IMR-90 (cell line): ENCODE measurements around the gene ZDHHC11B.
"Not testable (repeated sequence)": the region's sequence is repeated elsewhere in the genome, so short reads cannot be mapped to it uniquely, and the experiment has no call there.

Experiments
- POLR2A ChIP-seq: IDR thresholded peaks from 2 replicates; pipeline ENCODE4 v1.6.1; 2012; ENCODE audit warnings: mild to moderate bottlenecking, low read depth, low read length
- TF ChIP-seq, protein P1 (sequence below): conservative IDR thresholded peaks from 2 replicates; pipeline ENCODE4 v1.5.1; 2012; ENCODE audit warnings: mild to moderate bottlenecking, low read depth, low read length, improper control_type of control experiment

DNA sequence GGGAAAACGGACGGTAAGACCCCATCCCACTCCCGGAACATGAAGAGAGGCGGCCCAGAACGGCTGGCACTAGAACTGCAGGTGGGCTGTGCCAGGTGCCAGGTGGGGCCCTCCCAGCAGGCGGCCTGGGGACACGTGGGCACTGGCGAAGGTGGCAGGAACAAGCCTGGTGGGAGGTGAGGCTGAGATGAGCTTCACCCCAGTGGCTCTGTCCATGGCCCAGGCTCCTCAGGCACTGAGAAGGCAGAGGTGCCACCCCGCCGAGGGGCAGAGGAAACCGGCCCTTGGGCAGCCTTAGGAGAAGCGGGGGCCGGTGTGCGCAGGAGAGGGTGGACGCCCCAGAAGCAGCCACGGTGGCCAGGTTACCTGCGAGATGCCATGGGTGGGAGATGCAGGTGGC is 4.0 kb downstream of the ZDHHC11B start:
- TF ChIP-seq, protein P1, sequence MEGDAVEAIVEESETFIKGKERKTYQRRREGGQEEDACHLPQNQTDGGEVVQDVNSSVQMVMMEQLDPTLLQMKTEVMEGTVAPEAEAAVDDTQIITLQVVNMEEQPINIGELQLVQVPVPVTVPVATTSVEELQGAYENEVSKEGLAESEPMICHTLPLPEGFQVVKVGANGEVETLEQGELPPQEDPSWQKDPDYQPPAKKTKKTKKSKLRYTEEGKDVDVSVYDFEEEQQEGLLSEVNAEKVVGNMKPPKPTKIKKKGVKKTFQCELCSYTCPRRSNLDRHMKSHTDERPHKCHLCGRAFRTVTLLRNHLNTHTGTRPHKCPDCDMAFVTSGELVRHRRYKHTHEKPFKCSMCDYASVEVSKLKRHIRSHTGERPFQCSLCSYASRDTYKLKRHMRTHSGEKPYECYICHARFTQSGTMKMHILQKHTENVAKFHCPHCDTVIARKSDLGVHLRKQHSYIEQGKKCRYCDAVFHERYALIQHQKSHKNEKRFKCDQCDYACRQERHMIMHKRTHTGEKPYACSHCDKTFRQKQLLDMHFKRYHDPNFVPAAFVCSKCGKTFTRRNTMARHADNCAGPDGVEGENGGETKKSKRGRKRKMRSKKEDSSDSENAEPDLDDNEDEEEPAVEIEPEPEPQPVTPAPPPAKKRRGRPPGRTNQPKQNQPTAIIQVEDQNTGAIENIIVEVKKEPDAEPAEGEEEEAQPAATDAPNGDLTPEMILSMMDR = not testable (repeated sequence)
- not testable (repeated sequence) for TF ChIP-seq POLR2A
